K562 (cell line): ENCODE measurements around the gene C16orf74. TPM values are rescaled to one million over a fixed set of nuclear protein-coding genes. Genes with fewer than 3 reads are reported as not detected.

ENCODE experiments used
- ATAC-seq: fragments of 200-7000 bp; cut with Tn5 transposase; 3 replicates; pipeline ENCODE4 v1.9.1; 2020; ENCODE audit warnings: moderate library complexity
- BruUV-seq: library from RNA; stranded (reverse); fragments of 400-500 nt; replicated peaks from 2 replicates; lab custom pipeline; 2021; lab: Mats Ljungman, UMichigan
- CTCF ChIA-PET: fragments of 300-600 bp; formaldehyde crosslinking; extraction: SDS; loops from one replicate; lab custom pipeline; 2021; ENCODE audit warnings: low intra/inter-chr PET ratio; lab: Yijun Ruan, JAX
- POLR2A ChIA-PET: fragments of 300-600, 350-650 bp; sonication (Branson Sonifier 250); formaldehyde crosslinking; extraction: SDS; loops from one replicate; lab custom pipeline; 2021; ENCODE audit warnings: antibody characterized with exemption, inconsistent platforms; lab: Yijun Ruan, JAX
- DNase-seq, 4 experiments: peaks; one replicate each; pipeline versions ENCODE4 v3.0.0 to v3.0.0-alpha.2; 2011 to 2018; ENCODE audit warnings: low spot score in 3 of 4, mixed read lengths in 3 of 4; ENCODE audit errors: extremely low read depth in 1 of 4
- FAIRE-seq: peaks from 2 replicates; lab custom pipeline; 2011; peaks lifted over from hg19 to GRCh38; lab: Jason Lieb, UNC
- H2AFZ ChIP-seq: 2 replicates; pipeline ENCODE4 v1.6.0; 2011; ENCODE audit warnings: low read depth, low read length, control low read depth, inconsistent platforms
- H3K27ac ChIP-seq: fragments of 200-600 bp; 3 replicates; pipeline ENCODE4 v1.8.0; 2011; ENCODE audit warnings: low read depth, mild to moderate bottlenecking, control low read depth, inconsistent platforms, low read length, moderate library complexity, mixed read lengths; ENCODE audit errors: extremely low read depth
- H3K27me3 ChIP-seq, 2 experiments: fragments of 300-600 bp in 1 of 2; 2 replicates in 1 of 2; 3 replicates in 1 of 2; pipeline versions ENCODE4 v1.6.0 to v1.8.0; 2011; ENCODE audit warnings: inconsistent platforms in 2 of 2, low read length in 2 of 2, mild to moderate bottlenecking in 1 of 2, mixed read lengths in 1 of 2, moderate library complexity in 1 of 2; ENCODE audit not compliant: control insufficient read depth in 2 of 2, insufficient read depth in 2 of 2
- H3K36me3 ChIP-seq: fragments of 300-600 bp; 3 replicates; pipeline ENCODE4 v1.8.0; 2011; ENCODE audit warnings: mild to moderate bottlenecking, low read length, inconsistent platforms; ENCODE audit not compliant: control insufficient read depth, insufficient read depth
- H3K4me1 ChIP-seq, 2 experiments: fragments of 200-600 bp in 1 of 2; replicated peaks in 1 of 2; 2 replicates in 1 of 2; 3 replicates in 1 of 2; pipeline versions ENCODE4 v1.5.1 to v1.8.0; 2011; ENCODE audit warnings: inconsistent platforms in 2 of 2, low read length in 2 of 2, mild to moderate bottlenecking in 1 of 2, mixed read lengths in 1 of 2, moderate library complexity in 1 of 2; ENCODE audit not compliant: control insufficient read depth in 2 of 2, insufficient read depth in 2 of 2
- H3K4me2 ChIP-seq: 2 replicates; pipeline ENCODE4 v1.6.1; 2011; ENCODE audit warnings: low read length, control low read depth, inconsistent platforms, mixed read lengths; ENCODE audit not compliant: insufficient read depth
- H3K4me3 ChIP-seq: fragments of 200-600 bp; sonication (generic), shearing (Covaris generic); 2 replicates; pipeline ENCODE4 v1.5.1; 2016; ENCODE audit warnings: control low read depth, inconsistent platforms
- H3K79me2 ChIP-seq: fragments of 200-600 bp; 3 replicates; pipeline ENCODE4 v1.8.0; 2011; ENCODE audit warnings: low read length, inconsistent platforms; ENCODE audit not compliant: control insufficient read depth, insufficient read depth
- H3K9ac ChIP-seq, 2 experiments: 2 replicates each; pipeline versions ENCODE4 v1.6.0 to v1.6.1; 2011; ENCODE audit warnings: low read depth in 2 of 2, low read length in 2 of 2, control low read depth in 1 of 2, inconsistent platforms in 1 of 2, mild to moderate bottlenecking in 1 of 2, mixed read lengths in 1 of 2; ENCODE audit not compliant: insufficient read depth in 1 of 2
- H3K9me1 ChIP-seq: one replicate; pipeline ENCODE4 v1.6.0; 2011; ENCODE audit warnings: inconsistent platforms, mild to moderate bottlenecking, low read length, moderate library complexity; ENCODE audit not compliant: control insufficient read depth, insufficient read depth
- H3K9me3 ChIP-seq: replicated peaks from 2 replicates; pipeline ENCODE4 v1.5.1; 2011; ENCODE audit warnings: low read depth, low read length, inconsistent platforms; ENCODE audit not compliant: control insufficient read depth, insufficient read depth
- H4K20me1 ChIP-seq: replicated peaks from 2 replicates; pipeline ENCODE4 v1.6.1; 2011; ENCODE audit warnings: low read length, inconsistent platforms, mixed read lengths; ENCODE audit not compliant: control insufficient read depth, insufficient read depth
- AFF1 ChIP-seq, 2 experiments: fragments of 450-650 bp; IDR thresholded peaks; 2 replicates each; pipeline ENCODE4 v1.6.1; 2018; ENCODE audit warnings: mild to moderate bottlenecking in 2 of 2, low read depth in 1 of 2; ENCODE audit not compliant: partially characterized antibody in 2 of 2
- C11orf30 ChIP-seq: fragments of 450-650 bp; IDR thresholded peaks from 2 replicates; pipeline ENCODE4 v1.6.1; 2016; ENCODE audit warnings: low read depth, mild to moderate bottlenecking
- CBX3 ChIP-seq, 2 experiments: IDR thresholded peaks; 1 replicate in 1 of 2; 2 replicates in 1 of 2; pipeline ENCODE4 v1.6.1; 2012; ENCODE audit warnings: inconsistent platforms in 2 of 2, low read length in 2 of 2, borderline replicate concordance in 1 of 2, control low read depth in 1 of 2
- CBX5 ChIP-seq: IDR thresholded peaks from 2 replicates; pipeline ENCODE4 v1.6.1; 2014; ENCODE audit warnings: low read depth, borderline replicate concordance
- MAFF ChIP-seq: IDR thresholded peaks from 2 replicates; pipeline ENCODE4 v1.6.1; 2012; ENCODE audit warnings: low read length, improper control_type of control experiment
- MAFG ChIP-seq: fragments of 450-650 bp; conservative IDR thresholded peaks from 2 replicates; pipeline ENCODE4 v1.6.1; 2016; ENCODE audit warnings: missing genetic modification characterization, missing compliant biosample characterization
- POLR2AphosphoS5 ChIP-seq: IDR thresholded peaks from 2 replicates; pipeline ENCODE4 v1.6.1; 2011; ENCODE audit warnings: mild to moderate bottlenecking, low read depth, low read length, moderate library complexity; ENCODE audit not compliant: control insufficient read depth, insufficient read depth
- RBM25 ChIP-seq: fragments of 200-400 bp; formaldehyde crosslinking; IDR thresholded peaks from 2 replicates; pipeline ENCODE4 v1.6.1; 2018; ENCODE audit warnings: low read length, low read depth, moderate library complexity; ENCODE audit not compliant: severe bottlenecking
- SIN3A ChIP-seq, 2 experiments: fragments of 150-350 bp in 1 of 2; IDR thresholded peaks; 2 replicates each; pipeline ENCODE4 v1.6.1; 2011 to 2016; ENCODE audit warnings: borderline replicate concordance in 2 of 2, low read depth in 2 of 2, low read length in 2 of 2, mild to moderate bottlenecking in 2 of 2, moderate library complexity in 2 of 2; ENCODE audit not compliant: control insufficient read depth in 1 of 2
- TFAM ChIP-seq: fragments of 250-450 bp; sonication (Bioruptor Pico); conservative IDR thresholded peaks from 2 replicates; pipeline ENCODE4 v1.5.0; 2021; ENCODE audit warnings: mild to moderate bottlenecking, moderate library complexity
- YY1 ChIP-seq, 3 experiments: IDR thresholded peaks; 2 replicates each; pipeline ENCODE4 v1.6.1; 2011; ENCODE audit warnings: low read length in 2 of 3, mild to moderate bottlenecking in 2 of 3, moderate library complexity in 2 of 3, borderline replicate concordance in 1 of 3, control low read depth in 1 of 3, low read depth in 1 of 3; ENCODE audit not compliant: insufficient read depth in 3 of 3, insufficient replicate concordance in 2 of 3, control insufficient read depth in 1 of 3, insufficient read length in 1 of 3; ENCODE audit errors: extremely low read depth in 1 of 3
- ZFP36 ChIP-seq: fragments of 150-350 bp; IDR thresholded peaks from 2 replicates; pipeline ENCODE4 v1.6.1; 2018; ENCODE audit warnings: low read length, low read depth; ENCODE audit not compliant: partially characterized antibody
- ZFPM2 ChIP-seq: fragments of 250-450 bp; sonication (Bioruptor Pico); IDR thresholded peaks from 2 replicates; pipeline ENCODE4 v1.5.1; 2022; ENCODE audit warnings: mild to moderate bottlenecking
- ZNF280A ChIP-seq: fragments of 450-650 bp; IDR thresholded peaks from 2 replicates; pipeline ENCODE4 v1.6.1; 2018; ENCODE audit warnings: mild to moderate bottlenecking, low read depth; ENCODE audit not compliant: partially characterized antibody
- ZNF316 ChIP-seq: fragments of 450-650 bp; IDR thresholded peaks from 2 replicates; pipeline ENCODE4 v1.6.1; 2016
- WGBS: fragments of 100-300 bp; shearing (Covaris generic); methylation state at CpG from one replicate; pipeline ENCODE4 v1.1.6; 2016; ENCODE audit warnings: low coverage, mixed read lengths; ENCODE audit not compliant: insufficient coverage; ENCODE audit errors: missing lambda C conversion rate; 5-methylcytosine and 5-hydroxymethylcytosine counted together
- in situ Hi-C: fragments of 300-500 bp; cut with MboI; formaldehyde crosslinking; loops from 4 replicates; pipeline ENCODE4 v1.15.0; 2018; ENCODE audit warnings: inconsistent platforms, mixed read lengths
- intact Hi-C: fragments of 100-400 bp; cut with micrococcal nuclease; formaldehyde crosslinking; loops from 2 replicates; pipeline ENCODE4 v1.14.2; 2022
- polyA plus RNA-seq, 8 experiments: library from polyadenylated mRNA; depleted of rRNA in 4 of 8; stranded (reverse) in 5 of 8; unstranded in 3 of 8; fragments of >200 nt; fragmentation: Nextera tagmentation in 2 of 8; fragmentation: Illumina TruSeq in 1 of 8; extraction: Ambion mirVana in 2 of 8; extraction: Trizol in 1 of 8; gene quantifications; 2 replicates each; pipeline versions ENCODE4 v1.2.1 to v1.2.3, GENCODE V29; 2011 to 2014; ENCODE audit warnings: inconsistent platforms in 1 of 8, missing spikeins in 1 of 8
- total RNA-seq, 7 experiments: library from RNA; depleted of rRNA in 6 of 7; stranded (reverse); fragments of >200 nt in 6 of 7; fragmentation: Illumina TruSeq in 2 of 7; extraction: Trizol in 2 of 7; gene quantifications; 2 replicates each; pipeline versions ENCODE4 v1.2.1 to v1.2.3, GENCODE V29; 2011 to 2021; ENCODE audit warnings: low replicate concordance in 1 of 7

C16orf74 gene
- total and polyA plus RNA-seq, 9 of the 15 experiments (the other 6 are each of a cell fraction or from before 2014, with no cell fraction given) = not detected

- H2AFZ ChIP-seq = no peak overlapping the region
- in situ Hi-C loops (loop anchor here (10.0 kb wide), 1 partner anchor 287 kb away; no protein-coding TSS in a partner anchor), intact Hi-C loops (loop anchor here (10.0 kb wide), 1 partner anchor 137 kb away; no protein-coding TSS in a partner anchor)
- WGBS = 13% methylated on average over 6 of the region's 6 CpGs
- no peaks in the 10 kb centered on the region for H3K9me1 ChIP-seq
- peak; percentile 25; the same call in 1 of the 2 replicates for TF ChIP-seq C11orf30
- peak in 1 of 2 experiments; percentile 87; a peak in 2 of 3 replicates for TF ChIP-seq CBX3 (IDR thresholded peaks at IDR 0.05; ENCODE audit: borderline replicate concordance in 1 of 2, low read length in 2 of 2)
- TF ChIP-seq ZNF316 = peak; percentile 48; the same call in 1 of the 2 replicates
- 0 out of 2 replicates have a peak, but pooled peaks have one; percentile 21 for TF ChIP-seq MAFG (tag)
- no peak for TF ChIP-seq SIN3A (IDR thresholded peaks at IDR 0.05; ENCODE audit: borderline replicate concordance in 2 of 2, control insufficient read depth in 1 of 2, low read depth in 2 of 2, low read length in 2 of 2)
- peak; percentile 43 for TF ChIP-seq RBM25
- TF ChIP-seq CBX5 = 0 out of 2 replicates have a peak, but pooled peaks have one; percentile 26
- no peak for TF ChIP-seq TFAM (CRISPR knock-in tag)
- TF ChIP-seq MAFF = peak; percentile 6; the same call in 1 of the 2 replicates
- TF ChIP-seq AFF1 (IDR thresholded peaks at IDR 0.05; ENCODE audit: low read depth in 1 of 2, partially characterized antibody in 2 of 2) = no peak
- TF ChIP-seq ZFPM2 (CRISPR knock-in tag) = no peak
- peak in 2 of 3 experiments; percentile 23 to 64 for TF ChIP-seq YY1 (IDR thresholded peaks at IDR 0.05; ENCODE audit: borderline replicate concordance in 1 of 3, control insufficient read depth in 1 of 3, extremely low read depth in 1 of 3, insufficient read depth in 3 of 3, insufficient read length in 1 of 3, insufficient replicate concordance in 2 of 3, low read depth in 1 of 3, low read length in 2 of 3)
- TF ChIP-seq POLR2AphosphoS5 = no peak
- peak; percentile 60 for TF ChIP-seq ZFP36
- peak; percentile 30 for TF ChIP-seq ZNF280A
- H3K4me3 ChIP-seq = no peak overlapping the region
- no peak overlapping the region for H3K27ac ChIP-seq
- ATAC-seq = no peak
- DNase-seq = no peak
- CTCF ChIA-PET = no interaction called here
- no TSS peak for BruUV-seq
- POLR2A ChIA-PET = no interaction called here
- peaks cover 6% of the 10 kb centered on the region for H3K9me3 ChIP-seq
- H3K4me2 ChIP-seq = no peak overlapping the region
- peaks cover 0 to 30% of the 10 kb centered on the region in 2 experiments; a peak in 2 of 5 replicates for H3K4me1 ChIP-seq
- H3K79me2 ChIP-seq = no peaks in the 10 kb centered on the region
- H3K36me3 ChIP-seq = no peaks in the 10 kb centered on the region
- H4K20me1 ChIP-seq = 0 out of 2 replicates have a peak, but pooled peaks cover 3% of the 10 kb centered on the region
- peaks cover 30 to 66% of the 10 kb centered on the region in 2 experiments for H3K27me3 ChIP-seq
- no peak overlapping the region for H3K9ac ChIP-seq
- FAIRE-seq = no peak
These were observed 38.8 kb downstream of the C16orf74 start for GRCh38 chr16:85711982-85712587.
